HEK293 (cell line): ENCODE data around the gene SGO1.

Experiments
- SETDB1 ChIP-seq: IDR thresholded peaks from one replicate; pipeline ENCODE4 v1.6.1; 2017; ENCODE audit warnings: mild to moderate bottlenecking, low read length, moderate library complexity, mixed read lengths; ENCODE audit not compliant: insufficient read length
- ZBTB21 ChIP-seq: fragments of 450-650 bp; formaldehyde crosslinking; IDR thresholded peaks from 2 replicates; pipeline ENCODE4 v1.5.1; 2017; ENCODE audit warnings: missing biosample characterization, missing genetic modification characterization
- ZNF24 ChIP-seq: fragments of 450-650 bp; formaldehyde crosslinking; IDR thresholded peaks from 2 replicates; pipeline ENCODE4 v1.5.1; 2016; ENCODE audit warnings: missing biosample characterization, missing genetic modification characterization
- ZNF473 ChIP-seq: fragments of 450-650 bp; formaldehyde crosslinking; IDR thresholded peaks from 2 replicates; pipeline ENCODE4 v1.5.1; 2017; ENCODE audit warnings: missing biosample characterization, missing genetic modification characterization
- TF ChIP-seq, protein P1 (sequence below): fragments of 450-650 bp; formaldehyde crosslinking; IDR thresholded peaks from 2 replicates; pipeline ENCODE4 v1.5.1; 2016; ENCODE audit warnings: missing biosample characterization, missing genetic modification characterization
- TF ChIP-seq, protein P2 (sequence below): fragments of 450-650 bp; formaldehyde crosslinking; IDR thresholded peaks from 2 replicates; pipeline ENCODE4 v1.5.1; 2016; ENCODE audit warnings: missing biosample characterization, missing genetic modification characterization
- TF ChIP-seq, protein P3 (sequence below): fragments of 450-650 bp; formaldehyde crosslinking; IDR thresholded peaks from 2 replicates; pipeline ENCODE4 v1.5.1; 2016; ENCODE audit warnings: missing biosample characterization, missing genetic modification characterization

DNA sequence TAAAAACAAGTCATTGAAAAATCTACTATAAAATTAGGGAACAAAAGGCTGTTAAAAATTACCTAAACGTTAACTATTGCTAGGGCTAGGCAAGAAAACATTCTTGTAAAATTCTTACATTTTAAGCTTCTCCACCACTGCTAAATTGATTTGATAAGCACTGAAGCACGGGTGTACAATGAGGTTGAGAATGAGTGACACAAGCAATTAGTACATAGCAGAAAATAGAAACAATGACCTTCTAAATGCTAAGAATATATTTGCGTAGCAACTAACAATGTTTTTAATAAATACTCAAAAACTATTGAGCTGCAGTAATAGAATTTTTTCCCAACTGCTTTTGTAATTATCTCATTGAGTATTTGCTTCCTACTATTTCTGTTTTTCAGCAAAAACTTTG, 4.7 kb downstream of the SGO1 start:
- TF ChIP-seq SETDB1 (no peak), ZNF473 (no peak), ZNF24 (tag by site-specific recombination) (no peak), ZBTB21 (tag by site-specific recombination) (no peak)
- TF ChIP-seq, protein P1, sequence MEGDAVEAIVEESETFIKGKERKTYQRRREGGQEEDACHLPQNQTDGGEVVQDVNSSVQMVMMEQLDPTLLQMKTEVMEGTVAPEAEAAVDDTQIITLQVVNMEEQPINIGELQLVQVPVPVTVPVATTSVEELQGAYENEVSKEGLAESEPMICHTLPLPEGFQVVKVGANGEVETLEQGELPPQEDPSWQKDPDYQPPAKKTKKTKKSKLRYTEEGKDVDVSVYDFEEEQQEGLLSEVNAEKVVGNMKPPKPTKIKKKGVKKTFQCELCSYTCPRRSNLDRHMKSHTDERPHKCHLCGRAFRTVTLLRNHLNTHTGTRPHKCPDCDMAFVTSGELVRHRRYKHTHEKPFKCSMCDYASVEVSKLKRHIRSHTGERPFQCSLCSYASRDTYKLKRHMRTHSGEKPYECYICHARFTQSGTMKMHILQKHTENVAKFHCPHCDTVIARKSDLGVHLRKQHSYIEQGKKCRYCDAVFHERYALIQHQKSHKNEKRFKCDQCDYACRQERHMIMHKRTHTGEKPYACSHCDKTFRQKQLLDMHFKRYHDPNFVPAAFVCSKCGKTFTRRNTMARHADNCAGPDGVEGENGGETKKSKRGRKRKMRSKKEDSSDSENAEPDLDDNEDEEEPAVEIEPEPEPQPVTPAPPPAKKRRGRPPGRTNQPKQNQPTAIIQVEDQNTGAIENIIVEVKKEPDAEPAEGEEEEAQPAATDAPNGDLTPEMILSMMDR, result no peak
- TF ChIP-seq, protein P2, sequence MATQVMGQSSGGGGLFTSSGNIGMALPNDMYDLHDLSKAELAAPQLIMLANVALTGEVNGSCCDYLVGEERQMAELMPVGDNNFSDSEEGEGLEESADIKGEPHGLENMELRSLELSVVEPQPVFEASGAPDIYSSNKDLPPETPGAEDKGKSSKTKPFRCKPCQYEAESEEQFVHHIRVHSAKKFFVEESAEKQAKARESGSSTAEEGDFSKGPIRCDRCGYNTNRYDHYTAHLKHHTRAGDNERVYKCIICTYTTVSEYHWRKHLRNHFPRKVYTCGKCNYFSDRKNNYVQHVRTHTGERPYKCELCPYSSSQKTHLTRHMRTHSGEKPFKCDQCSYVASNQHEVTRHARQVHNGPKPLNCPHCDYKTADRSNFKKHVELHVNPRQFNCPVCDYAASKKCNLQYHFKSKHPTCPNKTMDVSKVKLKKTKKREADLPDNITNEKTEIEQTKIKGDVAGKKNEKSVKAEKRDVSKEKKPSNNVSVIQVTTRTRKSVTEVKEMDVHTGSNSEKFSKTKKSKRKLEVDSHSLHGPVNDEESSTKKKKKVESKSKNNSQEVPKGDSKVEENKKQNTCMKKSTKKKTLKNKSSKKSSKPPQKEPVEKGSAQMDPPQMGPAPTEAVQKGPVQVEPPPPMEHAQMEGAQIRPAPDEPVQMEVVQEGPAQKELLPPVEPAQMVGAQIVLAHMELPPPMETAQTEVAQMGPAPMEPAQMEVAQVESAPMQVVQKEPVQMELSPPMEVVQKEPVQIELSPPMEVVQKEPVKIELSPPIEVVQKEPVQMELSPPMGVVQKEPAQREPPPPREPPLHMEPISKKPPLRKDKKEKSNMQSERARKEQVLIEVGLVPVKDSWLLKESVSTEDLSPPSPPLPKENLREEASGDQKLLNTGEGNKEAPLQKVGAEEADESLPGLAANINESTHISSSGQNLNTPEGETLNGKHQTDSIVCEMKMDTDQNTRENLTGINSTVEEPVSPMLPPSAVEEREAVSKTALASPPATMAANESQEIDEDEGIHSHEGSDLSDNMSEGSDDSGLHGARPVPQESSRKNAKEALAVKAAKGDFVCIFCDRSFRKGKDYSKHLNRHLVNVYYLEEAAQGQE (tag by site-specific recombination), result no peak
- TF ChIP-seq, protein P3, sequence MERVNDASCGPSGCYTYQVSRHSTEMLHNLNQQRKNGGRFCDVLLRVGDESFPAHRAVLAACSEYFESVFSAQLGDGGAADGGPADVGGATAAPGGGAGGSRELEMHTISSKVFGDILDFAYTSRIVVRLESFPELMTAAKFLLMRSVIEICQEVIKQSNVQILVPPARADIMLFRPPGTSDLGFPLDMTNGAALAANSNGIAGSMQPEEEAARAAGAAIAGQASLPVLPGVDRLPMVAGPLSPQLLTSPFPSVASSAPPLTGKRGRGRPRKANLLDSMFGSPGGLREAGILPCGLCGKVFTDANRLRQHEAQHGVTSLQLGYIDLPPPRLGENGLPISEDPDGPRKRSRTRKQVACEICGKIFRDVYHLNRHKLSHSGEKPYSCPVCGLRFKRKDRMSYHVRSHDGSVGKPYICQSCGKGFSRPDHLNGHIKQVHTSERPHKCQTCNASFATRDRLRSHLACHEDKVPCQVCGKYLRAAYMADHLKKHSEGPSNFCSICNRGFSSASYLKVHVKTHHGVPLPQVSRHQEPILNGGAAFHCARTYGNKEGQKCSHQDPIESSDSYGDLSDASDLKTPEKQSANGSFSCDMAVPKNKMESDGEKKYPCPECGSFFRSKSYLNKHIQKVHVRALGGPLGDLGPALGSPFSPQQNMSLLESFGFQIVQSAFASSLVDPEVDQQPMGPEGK (tag by site-specific recombination), result no peak
